ENCODE data around the gene HEBP1.

DNA sequence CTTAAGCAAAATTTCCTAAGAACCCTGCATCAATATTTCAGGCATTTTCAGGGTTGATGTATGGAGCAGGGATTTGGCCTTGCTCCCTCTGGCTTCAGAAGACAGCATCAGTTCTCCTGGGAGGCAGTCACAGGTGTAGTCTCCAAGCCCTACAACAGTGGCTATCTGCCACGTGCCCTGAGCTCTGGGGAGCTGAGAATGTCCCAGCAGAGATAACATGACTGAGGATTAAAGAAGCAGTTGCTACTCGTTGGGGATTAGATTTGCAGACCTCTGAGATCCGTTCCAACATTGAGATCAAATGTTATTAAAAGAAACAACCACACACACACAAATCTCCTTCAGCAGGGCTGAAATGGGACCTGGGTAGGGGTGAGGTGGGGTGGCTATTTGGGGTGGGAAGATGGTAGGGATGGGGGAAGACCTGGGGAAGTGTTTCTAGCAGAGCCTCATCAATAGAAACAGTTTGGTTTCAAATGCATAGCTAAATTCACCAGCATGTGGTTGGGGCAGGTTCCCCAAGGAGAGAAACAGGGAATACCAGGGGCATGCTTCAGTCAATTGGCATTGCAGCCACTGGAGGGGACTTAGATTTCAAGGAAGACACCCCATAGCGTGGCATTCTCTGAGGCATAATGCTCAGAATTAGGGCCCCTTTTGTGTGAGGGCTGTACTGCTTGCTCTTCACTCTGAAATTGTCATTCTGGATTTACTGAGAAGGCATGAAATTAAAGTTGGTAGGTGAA, 28.9 kb upstream of the HEBP1 start:
- TF ChIP-seq, protein P1, sequence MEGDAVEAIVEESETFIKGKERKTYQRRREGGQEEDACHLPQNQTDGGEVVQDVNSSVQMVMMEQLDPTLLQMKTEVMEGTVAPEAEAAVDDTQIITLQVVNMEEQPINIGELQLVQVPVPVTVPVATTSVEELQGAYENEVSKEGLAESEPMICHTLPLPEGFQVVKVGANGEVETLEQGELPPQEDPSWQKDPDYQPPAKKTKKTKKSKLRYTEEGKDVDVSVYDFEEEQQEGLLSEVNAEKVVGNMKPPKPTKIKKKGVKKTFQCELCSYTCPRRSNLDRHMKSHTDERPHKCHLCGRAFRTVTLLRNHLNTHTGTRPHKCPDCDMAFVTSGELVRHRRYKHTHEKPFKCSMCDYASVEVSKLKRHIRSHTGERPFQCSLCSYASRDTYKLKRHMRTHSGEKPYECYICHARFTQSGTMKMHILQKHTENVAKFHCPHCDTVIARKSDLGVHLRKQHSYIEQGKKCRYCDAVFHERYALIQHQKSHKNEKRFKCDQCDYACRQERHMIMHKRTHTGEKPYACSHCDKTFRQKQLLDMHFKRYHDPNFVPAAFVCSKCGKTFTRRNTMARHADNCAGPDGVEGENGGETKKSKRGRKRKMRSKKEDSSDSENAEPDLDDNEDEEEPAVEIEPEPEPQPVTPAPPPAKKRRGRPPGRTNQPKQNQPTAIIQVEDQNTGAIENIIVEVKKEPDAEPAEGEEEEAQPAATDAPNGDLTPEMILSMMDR (IDR thresholded peaks at IDR 0.05): no peak
- TF ChIP-seq EZH2phosphoT487 (IDR thresholded peaks at IDR 0.05) (no peak), EZH2 (IDR thresholded peaks at IDR 0.05) (no peak)
